Measurements from ENCODE around the gene SNX30.

- no peak for TF ChIP-seq EZH2 (IDR thresholded peaks at IDR 0.05; ENCODE audit: insufficient read depth, poor library complexity, severe bottlenecking)
- TF ChIP-seq EZH2phosphoT487 (IDR thresholded peaks at IDR 0.05; ENCODE audit: insufficient read depth, low read depth): no peak
Observed at GRCh38 chr9:112810696-112811490, 60.3 kb downstream of the SNX30 start.
